ENCODE measurements around the gene TMC1.
"Not testable (repeated sequence)": the region's sequence is repeated elsewhere in the genome, so short reads cannot be mapped to it uniquely, and the experiment has no call there.

TMC1 gene

GRCh38 chr9:72526901-72527800, 5.7 kb downstream of the TMC1 start:
- peak; percentile 18 to 34 for DNase-seq

DNA sequence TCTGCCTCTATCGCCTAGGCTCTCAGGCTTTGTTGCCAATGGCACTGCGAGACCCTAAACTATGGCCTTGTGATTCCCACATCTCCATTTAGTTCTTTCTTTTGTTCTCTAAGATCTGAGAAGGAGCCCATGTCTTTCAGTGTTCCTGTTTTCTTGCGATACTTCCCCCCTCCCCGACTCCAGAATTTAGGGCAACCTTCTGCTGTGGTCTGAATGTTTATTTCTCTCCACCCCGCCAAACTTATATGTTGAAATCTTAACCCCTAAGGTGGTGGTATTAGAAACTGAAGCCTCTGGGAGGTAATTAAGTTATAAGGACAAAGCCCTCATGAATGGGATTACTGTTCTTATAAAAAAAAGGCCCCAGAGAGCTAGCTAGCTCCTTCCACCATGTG, 6.4 kb downstream of the TMC1 start:
- DNase-seq, result peak; percentile 12 to 20

GRCh38 chr9:72529531-72529930, 8.1 kb downstream of the TMC1 start:
- DNase-seq, result no peak

GRCh38 chr9:72533322-72533721, 11.9 kb downstream of the TMC1 start:
- DNase-seq, result no peak

GRCh38 chr9:72534931-72535330, 13.5 kb downstream of the TMC1 start:
- no peak for DNase-seq

DNA sequence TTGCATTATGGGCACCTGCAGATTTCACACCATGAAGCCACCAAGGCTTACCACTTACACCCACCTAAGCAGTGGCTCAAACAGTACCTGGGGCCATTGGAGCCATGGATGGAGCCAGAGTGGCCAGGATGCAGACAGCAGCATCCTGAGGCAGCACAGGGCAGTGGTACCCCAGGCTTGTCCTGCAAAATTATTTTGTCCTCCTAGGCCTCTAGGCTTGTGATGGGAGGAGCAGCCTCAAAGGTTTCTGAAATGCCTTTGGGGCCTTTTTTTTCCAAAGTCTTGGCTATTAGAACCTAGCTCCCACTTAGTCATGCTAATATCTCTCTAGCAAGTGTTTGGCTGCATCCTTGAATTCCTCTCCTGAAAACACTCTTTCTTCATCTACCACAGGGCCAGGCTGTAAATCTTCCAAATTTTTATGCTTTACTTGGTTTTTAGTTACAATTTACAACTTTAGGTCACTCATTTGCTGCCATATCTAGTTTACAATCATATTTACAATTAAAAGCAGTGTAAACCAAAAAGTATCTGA, 15.7 kb downstream of the TMC1 start:
- DNase-seq, result no peak

DNA sequence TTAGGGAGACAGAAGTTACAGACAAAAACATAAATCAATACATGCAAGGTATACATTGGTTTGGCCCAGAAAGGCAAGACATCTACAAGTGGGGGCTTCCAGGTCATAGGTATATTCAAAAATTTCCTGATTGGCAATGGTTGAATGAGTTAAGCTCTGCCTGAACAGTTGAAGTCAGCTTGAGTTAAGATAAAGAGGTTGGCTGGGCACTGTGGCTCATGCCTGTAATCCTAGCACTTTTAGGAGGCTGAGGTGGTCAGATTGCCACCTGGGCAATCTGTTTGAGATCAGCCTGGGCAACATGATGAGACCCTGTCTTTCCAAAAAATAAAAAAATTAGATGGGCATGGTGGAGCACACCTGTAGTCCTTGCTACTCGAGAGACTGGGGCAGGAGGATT, 16.3 kb downstream of the TMC1 start:
- DNase-seq, result no peak

- no peak for DNase-seq
Observed at GRCh38 chr9:72538921-72539702, 17.7 kb downstream of the TMC1 start.

DNA sequence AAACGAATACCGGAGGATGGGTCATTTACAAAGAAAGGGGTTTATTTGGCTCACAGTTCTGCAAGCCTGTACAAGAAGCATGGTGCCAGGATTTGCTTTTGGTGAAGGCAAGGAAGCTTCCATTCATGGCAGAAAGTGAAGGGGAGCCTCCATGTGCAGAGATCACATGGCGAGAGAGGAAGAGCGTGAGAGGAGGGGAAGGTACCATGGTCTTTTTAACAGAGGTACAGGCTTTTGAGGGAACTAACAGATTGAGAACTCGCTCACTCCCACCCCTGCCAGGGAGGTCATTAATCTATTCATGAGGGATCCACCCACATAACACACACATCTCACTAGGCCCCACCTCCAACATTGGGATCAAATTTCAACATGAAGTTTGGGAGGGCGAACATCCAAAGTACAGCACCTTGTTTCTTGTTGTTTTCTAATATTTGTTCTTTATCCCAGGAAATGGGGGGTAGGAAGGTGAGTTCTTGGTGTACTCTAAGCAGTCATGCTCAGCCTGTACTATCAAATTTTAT, 18.5 kb downstream of the TMC1 start:
- DNase-seq, result no peak

DNA sequence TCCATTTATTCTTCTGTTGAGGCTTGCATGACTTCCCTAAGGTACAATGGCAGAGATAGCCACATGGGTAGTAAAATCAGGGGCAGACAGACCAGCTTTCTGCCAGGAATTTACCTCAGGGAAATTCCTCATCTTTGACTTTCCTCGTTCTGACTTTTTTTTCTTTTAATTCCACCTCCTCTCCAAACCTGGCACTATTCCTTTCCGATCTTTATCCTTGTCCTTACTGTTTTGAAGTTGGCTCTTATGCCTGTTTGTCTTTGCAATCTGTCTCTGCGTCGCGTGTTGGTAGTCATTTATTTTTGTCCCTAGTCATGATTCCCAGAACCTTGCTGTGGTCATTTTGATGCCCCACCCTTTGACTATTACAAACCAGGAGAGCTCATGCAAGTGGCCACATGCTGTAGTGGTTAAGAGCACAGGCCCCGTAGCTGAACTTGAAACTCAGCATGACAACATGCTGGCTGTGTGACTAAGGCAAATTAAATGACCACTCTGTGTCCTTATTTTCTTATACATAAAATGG, 19.0 kb downstream of the TMC1 start:
- DNase-seq, result no peak

- DNase-seq, result not testable (repeated sequence)
Observed at GRCh38 chr9:72542537-72542833, 21.1 kb downstream of the TMC1 start.

DNA sequence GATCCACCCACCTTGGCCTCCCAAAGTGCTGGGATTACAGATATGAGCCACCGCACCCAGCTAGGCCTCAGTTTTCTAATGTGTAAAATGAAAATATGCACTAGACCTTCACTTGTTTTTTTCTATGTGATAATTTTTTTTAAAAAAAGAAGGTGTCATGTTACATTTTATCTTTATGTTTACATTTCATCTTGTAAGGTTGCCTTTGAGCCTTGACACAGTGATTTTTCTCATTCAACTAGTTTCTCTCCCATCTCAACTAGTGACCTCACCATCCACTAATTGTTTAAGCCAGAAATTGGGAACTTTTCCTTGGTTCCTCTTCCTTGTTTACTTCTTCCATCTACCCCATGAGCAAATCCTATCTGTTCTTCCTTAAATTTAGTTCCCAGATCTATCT, 21.5 kb downstream of the TMC1 start:
- no peak for DNase-seq

DNA sequence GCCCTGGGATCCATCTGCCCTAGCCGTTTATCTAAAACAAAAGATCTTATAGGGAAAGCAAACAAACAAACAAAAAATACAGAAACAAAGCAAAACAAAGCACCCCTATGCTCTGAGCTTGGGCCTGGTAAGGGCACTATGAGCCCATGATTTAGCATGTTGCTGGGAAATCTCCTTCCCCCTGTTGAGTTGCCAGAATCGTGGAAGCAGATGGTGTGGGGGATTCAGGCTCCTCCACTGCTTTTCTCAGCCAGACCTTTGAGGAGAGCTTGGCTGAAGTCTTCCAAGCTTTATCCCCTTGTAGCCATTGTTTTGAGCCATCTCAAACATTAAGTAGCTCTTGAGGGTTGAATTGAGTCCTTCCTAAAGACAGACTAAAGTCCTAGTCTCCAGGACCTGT, 29.9 kb downstream of the TMC1 start:
- DNase-seq, result no peak

DNA sequence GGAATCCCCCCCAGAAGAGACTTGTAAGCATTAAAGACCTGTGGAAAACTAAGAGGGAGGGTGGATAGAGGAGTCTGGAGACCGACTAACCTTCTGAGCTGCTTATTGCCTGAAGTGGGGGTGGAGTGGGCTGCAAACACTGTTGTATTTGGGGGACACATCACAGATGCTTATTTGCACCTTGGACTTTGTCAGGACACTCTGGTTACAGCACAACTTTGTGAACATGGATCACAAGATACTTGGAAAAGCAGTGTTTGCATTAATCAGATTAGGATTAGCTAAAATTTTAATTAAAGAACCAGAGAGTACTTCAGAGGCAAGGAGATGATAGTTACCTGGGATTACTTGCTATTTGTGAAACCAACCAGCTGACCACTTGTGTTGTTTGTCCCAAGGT, 30.9 kb downstream of the TMC1 start:
- DNase-seq, result no peak

GRCh38 chr9:72554221-72554641, 32.8 kb downstream of the TMC1 start:
- no peak for DNase-seq

DNA sequence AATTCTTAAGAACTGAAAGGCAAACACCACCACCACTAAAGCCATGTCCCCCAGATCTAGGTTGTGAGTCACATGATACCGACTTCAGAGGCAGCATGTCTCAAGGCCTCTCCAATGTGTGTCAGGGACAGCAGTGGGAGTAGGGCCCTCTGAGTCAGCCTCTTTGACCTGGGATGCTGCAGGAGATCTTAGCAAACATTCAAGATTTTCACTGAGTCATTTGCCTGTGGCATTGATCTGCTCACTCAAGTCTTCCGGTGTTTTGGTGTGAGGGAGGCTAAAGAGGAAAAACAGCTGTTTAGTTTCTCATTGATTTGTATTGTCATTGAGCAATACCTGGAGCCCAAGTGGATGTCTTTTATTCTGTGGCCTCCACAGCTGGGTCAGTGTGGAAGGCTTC, 36.1 kb downstream of the TMC1 start:
- peak; percentile 14 to 25 for DNase-seq

DNA sequence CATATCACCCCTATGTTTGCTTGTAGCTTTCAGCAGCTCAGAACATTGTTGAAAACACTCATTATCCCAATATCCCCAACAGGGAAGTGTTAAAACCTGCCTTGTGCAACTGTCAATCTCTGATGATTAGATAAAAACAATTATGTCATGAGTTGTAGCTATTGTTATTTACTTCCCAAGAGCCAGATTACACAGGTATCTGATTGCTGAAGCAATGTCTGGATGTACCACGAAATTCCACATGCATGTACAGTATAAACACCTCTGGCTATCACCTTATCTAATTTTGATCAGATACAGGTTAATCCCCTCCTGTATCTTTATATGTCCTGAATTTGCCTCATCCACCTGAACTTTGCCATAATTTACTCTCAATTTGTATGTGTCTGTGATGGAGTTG, 38.7 kb downstream of the TMC1 start:
- no peak for DNase-seq

GRCh38 chr9:72563806-72564205, 42.4 kb downstream of the TMC1 start:
- no peak for DNase-seq

DNA sequence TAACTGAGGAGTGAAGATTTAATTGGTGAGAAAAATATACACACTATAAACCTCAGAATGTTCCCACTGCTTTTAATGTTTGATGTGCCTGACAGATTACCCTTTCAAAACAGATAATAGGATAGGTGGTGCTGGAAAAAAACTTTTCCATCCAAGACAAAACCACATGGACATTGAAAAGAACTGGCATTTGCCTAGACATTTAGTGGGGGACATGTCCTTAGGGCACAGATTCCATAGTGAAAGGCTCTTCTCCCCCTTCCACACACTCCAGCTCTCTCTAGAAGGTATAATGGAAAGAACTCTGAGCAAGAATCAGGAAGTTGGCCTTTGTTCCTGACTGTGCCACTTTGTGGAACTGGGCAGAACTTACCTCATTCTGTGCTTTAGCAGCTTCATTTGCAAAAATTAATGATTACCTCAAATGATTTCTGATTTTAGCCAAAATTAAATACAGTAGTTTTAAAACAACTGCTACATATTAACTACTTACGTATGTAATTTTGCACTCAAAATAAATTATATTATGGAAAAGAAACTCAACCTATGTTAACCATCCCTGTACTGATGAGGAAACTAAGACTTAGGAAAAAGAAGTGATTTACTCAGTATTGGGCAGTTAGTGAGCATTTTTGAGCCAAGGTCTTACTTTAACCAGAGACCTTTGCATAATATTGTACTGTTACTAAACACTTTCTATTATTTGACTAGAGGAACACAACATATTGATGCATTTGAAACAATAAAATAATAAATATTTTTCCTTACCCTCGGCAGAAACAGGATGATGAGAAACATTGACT, 43.3 kb downstream of the TMC1 start:
- peak in 1 of 2 experiments; percentile 4 for DNase-seq

DNA sequence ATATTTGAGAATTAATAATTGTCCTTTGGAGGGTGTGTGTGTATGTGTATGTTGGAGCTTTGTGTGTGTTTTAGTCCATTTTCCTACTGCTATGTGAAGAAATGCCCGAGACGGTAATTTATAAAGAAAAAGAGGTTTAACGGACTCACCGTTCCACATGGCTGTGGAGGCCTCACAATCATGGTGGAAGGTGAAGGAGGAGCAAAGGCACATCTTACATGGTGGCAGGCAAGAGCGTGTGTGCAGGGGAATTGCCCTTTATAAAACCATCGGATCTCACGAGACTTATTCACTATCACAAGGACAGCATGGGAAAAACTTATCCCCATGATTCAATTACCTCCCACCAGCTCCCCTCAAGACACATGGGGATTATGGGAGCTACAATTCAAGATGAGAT, 44.1 kb downstream of the TMC1 start:
- DNase-seq, result no peak

DNA sequence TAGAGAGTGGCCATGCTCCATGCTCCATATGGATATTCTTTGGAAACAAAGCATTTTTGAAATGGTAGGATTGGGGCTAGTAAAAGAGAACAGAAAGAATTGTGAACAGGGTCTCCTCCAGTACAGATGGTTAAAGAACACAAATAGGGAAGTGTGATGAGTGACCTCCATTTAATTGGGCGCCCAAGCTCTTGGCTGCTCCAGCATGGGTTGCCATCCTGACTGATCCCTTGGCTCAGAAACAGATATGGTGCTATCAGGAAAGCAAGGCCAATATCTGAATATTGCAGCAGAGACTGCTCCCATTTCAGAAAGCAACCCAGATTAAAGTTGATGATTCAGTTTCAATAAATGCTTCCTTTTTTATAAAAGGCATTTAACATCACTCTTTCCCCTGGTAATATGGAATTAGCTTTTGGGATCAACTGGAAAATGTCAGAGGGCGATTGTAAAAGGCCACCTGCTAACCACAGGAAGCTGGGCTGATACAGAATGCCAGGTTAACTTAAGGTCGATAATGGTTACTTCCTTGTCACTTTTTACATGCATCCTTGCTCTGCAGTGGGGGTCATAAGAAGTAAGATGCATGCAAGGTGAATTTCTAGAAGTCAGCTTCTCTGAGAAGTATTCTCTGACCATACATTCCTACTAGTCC, 52.9 kb downstream of the TMC1 start:
- no peak for DNase-seq

DNA sequence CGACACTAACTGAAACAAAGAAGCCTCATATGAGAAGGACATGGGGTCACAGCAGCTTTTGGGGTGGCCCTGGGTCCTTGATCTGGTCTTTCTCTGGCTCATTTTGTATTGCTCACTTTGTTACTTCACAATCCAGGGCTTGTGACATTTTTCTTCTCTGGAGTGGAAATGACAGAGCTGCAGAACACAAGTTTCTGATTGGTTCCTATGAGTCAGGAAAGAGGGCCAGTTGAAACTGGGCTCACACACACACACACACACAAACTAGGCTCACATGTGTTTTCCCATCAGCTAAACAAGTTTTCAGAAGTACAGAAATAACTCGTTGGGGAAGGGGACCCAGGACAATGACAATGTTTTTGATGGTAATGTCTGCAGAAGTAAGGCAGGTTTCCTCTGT, 54.3 kb downstream of the TMC1 start:
- DNase-seq, result no peak

All from AML-193 (cell line).